HEK293 (cell line): Measurements from ENCODE around the gene DACT2.

Source experiments
- CTCF ChIP-seq: fragments of 450-650 bp; formaldehyde crosslinking; IDR thresholded peaks from 2 replicates; pipeline ENCODE4 v1.5.1; 2016; ENCODE audit warnings: missing biosample characterization, missing genetic modification characterization
- PRDM6 ChIP-seq: fragments of 450-650 bp; formaldehyde crosslinking; IDR thresholded peaks from 2 replicates; pipeline ENCODE4 v1.5.1; 2017; ENCODE audit warnings: missing biosample characterization, missing genetic modification characterization
- SETDB1 ChIP-seq: IDR thresholded peaks from one replicate; pipeline ENCODE4 v1.6.1; 2017; ENCODE audit warnings: mild to moderate bottlenecking, low read length, moderate library complexity, mixed read lengths; ENCODE audit not compliant: insufficient read length
- ZBTB7A ChIP-seq: fragments of 450-650 bp; formaldehyde crosslinking; IDR thresholded peaks from 2 replicates; pipeline ENCODE4 v1.5.1; 2016; ENCODE audit warnings: low read depth, missing biosample characterization, missing genetic modification characterization
- ZNF121 ChIP-seq: fragments of 450-650 bp; formaldehyde crosslinking; IDR thresholded peaks from 2 replicates; pipeline ENCODE4 v1.5.1; 2016; ENCODE audit warnings: missing biosample characterization, missing genetic modification characterization
- ZNF211 ChIP-seq: fragments of 450-650 bp; formaldehyde crosslinking; IDR thresholded peaks from 2 replicates; pipeline ENCODE4 v1.5.1; 2016; ENCODE audit warnings: low read depth, missing biosample characterization, missing genetic modification characterization
- ZNF214 ChIP-seq: fragments of 450-650 bp; formaldehyde crosslinking; IDR thresholded peaks from 2 replicates; pipeline ENCODE4 v1.5.1; 2017; ENCODE audit warnings: missing biosample characterization, mild to moderate bottlenecking, missing genetic modification characterization, borderline replicate concordance
- ZNF311 ChIP-seq: fragments of 450-650 bp; formaldehyde crosslinking; IDR thresholded peaks from 2 replicates; pipeline ENCODE4 v1.5.1; 2017; ENCODE audit warnings: missing biosample characterization, missing genetic modification characterization, borderline replicate concordance
- ZNF404 ChIP-seq: fragments of 450-650 bp; formaldehyde crosslinking; IDR thresholded peaks from 2 replicates; pipeline ENCODE4 v1.5.1; 2017; ENCODE audit warnings: missing biosample characterization, missing genetic modification characterization
- ZNF580 ChIP-seq: fragments of 450-650 bp; formaldehyde crosslinking; IDR thresholded peaks from 2 replicates; pipeline ENCODE4 v1.5.1; 2016; ENCODE audit warnings: missing biosample characterization, missing genetic modification characterization
- TF ChIP-seq, protein P1 (sequence below): fragments of 450-650 bp; formaldehyde crosslinking; IDR thresholded peaks from 2 replicates; pipeline ENCODE4 v1.5.1; 2016; ENCODE audit warnings: missing biosample characterization, missing genetic modification characterization, low read depth

- TF ChIP-seq, protein P1, sequence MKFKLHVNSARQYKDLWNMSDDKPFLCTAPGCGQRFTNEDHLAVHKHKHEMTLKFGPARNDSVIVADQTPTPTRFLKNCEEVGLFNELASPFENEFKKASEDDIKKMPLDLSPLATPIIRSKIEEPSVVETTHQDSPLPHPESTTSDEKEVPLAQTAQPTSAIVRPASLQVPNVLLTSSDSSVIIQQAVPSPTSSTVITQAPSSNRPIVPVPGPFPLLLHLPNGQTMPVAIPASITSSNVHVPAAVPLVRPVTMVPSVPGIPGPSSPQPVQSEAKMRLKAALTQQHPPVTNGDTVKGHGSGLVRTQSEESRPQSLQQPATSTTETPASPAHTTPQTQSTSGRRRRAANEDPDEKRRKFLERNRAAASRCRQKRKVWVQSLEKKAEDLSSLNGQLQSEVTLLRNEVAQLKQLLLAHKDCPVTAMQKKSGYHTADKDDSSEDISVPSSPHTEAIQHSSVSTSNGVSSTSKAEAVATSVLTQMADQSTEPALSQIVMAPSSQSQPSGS (tag by site-specific recombination), result no peak
- TF ChIP-seq ZNF404 (tag by site-specific recombination) (no peak), PRDM6 (tag by site-specific recombination) (no peak), ZBTB7A (tag by site-specific recombination) (no peak), ZNF214 (tag by site-specific recombination) (no peak), ZNF211 (tag by site-specific recombination) (no peak), CTCF (tag by site-specific recombination) (no peak), ZNF311 (tag by site-specific recombination) (no peak), SETDB1 (no peak), ZNF121 (no peak), ZNF580 (no peak)
Observed at GRCh38 chr6:168342636-168343035, 23.1 kb upstream of the DACT2 start.
